H4 (cell line): Measurements from ENCODE around the gene NRXN3. TPM values are rescaled to one million over a fixed set of nuclear protein-coding genes. Genes with fewer than 3 reads are reported as not detected.

Source experiments
- DNase-seq: peaks from one replicate; pipeline ENCODE4 v3.0.0-alpha.2; 2015; ENCODE audit warnings: low spot score
- total RNA-seq: library from RNA; depleted of rRNA; stranded (reverse); fragments of >200 nt; shearing (Covaris generic); gene quantifications from 2 replicates; pipeline ENCODE4 v1.2.3, GENCODE V29; 2014

NRXN3 gene
- total RNA-seq, 1 experiment from 2014 or later, result 0.37 TPM

DNA sequence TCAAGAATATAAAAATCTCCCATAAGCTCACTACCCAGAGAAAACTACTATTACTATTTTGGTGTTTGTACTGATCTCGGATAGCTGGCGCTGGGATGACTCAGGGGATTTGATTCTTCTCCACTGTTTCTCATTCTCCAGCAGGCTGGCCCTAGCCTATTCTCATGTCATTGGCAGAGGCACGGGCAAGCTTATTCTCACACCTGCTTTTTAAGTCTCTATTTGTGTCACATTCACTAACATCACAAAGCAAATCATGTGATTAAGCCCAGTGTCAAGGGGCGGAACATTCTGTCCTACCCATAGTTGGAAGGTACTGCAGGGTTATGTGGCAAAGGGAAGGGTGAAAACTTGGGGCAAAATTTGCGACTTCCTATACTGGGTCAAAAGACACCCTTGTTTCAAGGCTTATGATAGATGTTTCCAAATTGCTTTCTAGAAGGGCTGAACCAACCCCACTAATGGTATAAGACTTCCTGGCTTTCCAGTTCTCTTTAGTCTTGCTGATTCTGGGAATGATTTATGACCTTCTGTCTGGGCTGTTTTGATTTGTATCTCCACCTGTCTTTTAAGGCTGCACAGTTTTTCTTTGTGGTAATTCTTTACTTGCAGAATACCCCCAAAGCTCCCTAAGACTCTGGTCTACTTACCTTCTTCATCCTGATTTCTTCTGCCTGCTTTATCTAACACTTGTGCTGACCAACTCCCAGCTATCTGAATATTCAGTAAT lies 406.4 kb downstream of the NRXN3 start:
- DNase-seq, result no peak

DNA sequence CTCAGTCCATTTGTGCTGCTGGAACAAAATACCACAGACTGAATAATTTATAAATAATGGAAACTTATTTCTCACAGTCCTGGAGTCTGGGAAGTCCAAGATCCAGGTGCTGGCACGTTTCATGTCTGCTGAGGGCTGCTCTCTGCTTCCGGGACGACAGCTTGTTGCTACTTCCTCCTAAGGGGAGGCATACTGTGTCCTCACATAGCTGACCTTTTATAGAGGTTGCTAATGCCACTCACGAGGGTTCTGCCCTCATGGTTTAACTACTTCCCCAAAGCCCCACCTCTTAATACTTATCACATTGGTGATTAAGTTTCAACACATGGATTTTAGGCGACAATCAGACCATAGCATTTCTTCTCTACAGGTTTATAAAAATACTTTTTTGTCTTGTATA lies 411.1 kb downstream of the NRXN3 start:
- no peak for DNase-seq

DNA sequence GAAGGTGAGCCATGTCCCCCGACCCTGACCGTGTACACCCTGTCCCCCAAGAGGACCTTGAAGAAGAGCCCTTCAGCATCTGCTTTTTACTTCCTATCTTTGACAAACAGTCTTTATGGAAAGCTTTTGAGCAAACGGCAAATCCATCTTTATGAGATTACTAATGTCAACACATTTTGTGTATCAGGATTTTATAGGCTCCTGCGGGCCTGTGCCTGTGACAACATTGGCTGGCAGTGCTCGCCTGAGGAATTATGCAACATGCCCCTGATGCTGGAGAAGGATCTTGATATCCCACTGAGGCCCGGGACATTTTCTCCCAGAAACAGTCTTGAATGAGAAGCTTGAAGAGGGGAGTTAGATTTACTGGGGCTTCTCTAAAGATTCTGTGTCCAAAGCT lies 416.5 kb downstream of the NRXN3 start:
- no peak for DNase-seq

DNA sequence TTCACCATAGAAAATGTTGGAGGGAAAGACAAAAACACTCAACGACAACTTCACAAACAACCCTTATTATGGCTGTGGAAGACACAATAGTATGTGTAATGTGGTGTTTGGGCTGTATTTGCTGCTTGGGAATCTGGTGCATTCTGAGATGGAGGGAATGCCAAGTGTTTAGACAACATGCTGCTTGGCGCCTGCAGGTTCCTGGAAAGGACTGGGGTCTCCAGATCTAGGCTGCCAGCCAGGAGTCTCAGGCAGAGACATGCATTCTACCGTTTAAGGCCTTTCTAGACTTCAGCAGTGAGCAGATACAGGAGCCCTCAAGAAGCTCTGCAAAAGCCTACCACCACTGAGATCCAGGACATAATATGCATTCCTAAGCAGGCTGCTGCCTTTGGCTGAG lies 418.7 kb downstream of the NRXN3 start:
- no peak for DNase-seq

DNA sequence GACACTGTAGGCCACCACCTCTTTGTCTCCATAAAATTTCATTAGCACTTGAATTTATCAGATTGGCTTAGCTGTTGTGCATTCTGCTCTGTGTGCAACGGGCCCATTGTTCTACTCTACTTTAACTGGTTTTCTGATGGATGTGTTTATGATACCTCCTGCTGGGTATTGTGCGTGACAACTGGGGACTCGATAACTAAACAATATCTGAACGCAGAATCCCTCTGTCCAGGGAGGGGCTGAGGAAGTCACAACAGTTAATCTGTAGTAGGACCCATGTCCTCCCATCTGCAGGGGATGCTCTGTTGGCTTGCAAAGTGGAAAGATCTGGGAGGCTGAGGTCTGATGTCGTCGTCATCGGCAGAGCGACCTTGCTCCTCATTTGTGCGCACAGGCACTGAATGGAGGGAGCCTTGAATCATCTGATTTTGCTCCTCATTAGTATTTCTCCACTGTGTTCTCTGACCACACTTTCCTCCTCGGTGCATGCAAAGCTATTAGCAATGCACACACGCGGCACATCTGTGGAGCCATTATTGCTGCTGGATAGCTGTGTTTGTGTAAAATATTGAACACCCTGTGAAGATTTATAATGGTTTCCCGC lies 422.5 kb downstream of the NRXN3 start:
- no peak for DNase-seq

DNA sequence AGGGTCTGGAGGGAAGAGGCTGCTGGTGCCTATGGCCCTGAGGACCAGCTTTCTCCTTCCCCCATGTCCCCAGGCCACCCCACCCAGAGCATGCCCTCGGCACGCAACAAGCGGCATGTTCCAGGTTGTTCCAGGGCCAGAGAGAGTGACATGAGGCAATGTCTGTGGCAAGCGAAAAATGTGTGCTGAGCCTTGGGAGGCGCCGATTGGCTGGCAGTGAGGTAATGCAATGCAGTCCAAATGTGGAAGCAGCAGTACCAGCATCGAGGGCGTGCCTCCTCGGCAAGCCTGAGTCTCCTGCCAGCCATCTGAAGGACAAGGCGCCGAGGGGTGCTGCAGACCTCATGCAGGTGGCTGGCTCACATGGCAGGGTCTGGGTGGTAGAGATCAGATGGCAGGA lies 423.8 kb downstream of the NRXN3 start:
- peak; percentile 5 for DNase-seq

DNA sequence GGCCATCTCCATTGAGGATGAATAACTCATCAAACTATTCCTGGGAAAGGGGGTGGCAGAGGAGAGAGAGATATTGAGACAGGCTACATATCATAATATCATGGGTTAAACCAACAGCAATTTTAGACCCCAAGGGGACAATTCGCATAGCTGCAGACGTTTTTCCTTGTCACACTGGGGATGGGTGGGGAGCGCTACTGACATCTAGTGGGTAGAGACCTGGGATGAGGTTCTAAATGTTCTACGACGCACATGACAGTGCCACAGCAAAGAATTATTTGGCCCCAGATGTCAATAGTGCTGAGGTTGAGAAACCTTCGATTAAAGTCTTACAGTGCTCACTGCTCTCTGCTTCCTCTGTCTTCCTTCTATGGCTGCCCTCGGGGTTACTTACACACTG lies 425.6 kb downstream of the NRXN3 start:
- DNase-seq, result peak; percentile 17

DNA sequence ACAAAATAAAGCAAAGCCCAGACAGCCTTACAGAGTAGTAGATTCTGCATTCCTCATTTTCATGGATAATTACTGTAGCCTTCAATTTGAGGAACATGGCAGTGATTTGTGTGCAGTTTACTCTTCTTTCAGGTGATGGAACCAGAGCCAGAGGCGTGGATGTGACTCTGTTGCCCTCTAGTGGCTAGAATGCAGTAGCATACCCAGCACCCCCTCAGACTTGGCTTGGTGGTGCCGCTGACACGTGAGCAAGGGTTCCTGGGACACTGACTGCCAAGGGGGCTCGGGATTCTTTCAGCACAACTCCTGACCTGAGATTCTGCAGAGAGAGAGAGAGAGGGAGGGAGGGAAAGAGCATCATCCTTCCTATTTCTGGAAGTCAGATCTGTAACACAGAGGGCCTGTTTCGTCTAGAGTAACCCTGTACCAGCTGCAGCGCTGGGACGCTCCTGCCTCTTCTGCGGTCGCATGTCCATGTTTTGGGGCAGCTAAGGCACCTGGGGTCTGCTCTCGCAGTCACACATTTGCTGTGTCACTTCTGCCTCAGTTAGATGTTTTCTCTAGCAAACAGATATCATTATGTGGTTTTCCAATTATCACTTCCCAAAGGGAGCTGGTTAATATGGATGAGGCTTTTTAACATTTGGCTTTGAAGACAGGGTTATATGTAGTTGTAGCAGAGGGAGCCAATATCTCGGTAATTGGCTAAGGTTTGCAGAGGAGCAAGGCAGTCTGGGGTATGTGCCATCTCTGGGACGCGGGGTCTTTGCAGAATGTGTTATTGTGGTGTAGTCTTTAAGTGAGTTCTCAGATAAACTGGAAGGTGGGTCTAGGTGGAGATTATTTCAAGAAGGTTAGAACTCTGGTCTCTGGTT lies 428.1 kb downstream of the NRXN3 start:
- DNase-seq, result peak; percentile 54

DNA sequence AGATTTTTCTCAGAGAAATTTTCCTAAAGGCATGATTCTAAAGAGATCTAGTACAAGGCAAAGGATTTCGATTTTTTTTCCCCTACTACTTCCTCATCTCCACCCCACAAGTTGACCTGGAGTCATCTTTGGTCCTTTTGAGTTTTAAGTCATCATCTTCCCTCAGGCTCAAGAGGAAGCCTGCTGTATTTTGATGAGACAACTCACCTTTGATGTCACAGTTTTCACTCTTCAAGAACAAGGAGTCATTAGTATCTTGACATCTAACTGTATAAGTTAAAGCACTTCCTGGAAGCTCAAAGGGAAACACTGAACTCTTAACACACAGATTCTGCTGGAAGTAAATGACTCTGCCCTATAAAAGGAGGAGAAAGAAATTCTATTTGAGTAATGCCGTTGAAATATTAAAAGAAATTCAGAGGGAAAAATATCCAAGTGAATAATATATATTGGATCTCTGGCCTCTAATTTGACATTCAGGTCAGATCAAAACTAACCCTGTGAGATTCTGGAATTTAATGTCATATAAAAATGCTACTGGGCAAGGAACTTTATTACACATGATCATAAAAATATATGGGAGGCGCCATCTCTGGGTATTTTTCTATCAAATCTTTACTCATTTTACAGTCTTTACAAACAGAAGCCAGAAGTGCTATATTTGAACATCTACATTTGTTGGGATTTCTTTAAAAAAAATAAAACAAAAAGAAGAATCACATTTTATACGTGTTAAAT lies 435.0 kb downstream of the NRXN3 start:
- no peak for DNase-seq

DNA sequence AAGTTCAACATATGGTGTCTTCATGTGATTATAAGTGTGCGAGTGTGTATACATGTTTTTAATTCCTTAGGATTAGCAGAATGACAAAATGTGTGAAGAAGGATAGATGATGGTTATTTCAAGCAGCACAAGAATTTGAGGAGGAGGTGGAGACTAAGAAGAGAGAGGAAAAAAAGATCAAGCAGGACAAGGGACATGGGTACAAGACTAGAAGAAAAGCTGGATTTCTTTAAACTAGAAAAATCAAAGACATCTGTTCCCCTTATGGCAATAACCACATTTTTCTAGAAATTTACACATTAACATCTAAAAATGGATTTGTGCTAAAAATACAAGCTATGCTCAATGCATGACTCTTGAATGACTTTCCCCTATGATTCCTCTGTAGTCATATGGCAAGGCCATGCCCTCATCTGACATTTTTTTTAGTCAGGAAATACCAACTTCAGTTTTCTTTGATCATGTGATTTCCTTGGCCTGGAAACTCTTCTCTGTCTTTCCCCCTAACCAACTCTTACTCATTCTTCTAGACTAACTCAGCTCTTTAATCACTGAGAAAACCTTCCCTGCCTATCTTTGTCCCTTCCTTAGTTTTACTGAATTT lies 435.8 kb downstream of the NRXN3 start:
- DNase-seq, result no peak

DNA sequence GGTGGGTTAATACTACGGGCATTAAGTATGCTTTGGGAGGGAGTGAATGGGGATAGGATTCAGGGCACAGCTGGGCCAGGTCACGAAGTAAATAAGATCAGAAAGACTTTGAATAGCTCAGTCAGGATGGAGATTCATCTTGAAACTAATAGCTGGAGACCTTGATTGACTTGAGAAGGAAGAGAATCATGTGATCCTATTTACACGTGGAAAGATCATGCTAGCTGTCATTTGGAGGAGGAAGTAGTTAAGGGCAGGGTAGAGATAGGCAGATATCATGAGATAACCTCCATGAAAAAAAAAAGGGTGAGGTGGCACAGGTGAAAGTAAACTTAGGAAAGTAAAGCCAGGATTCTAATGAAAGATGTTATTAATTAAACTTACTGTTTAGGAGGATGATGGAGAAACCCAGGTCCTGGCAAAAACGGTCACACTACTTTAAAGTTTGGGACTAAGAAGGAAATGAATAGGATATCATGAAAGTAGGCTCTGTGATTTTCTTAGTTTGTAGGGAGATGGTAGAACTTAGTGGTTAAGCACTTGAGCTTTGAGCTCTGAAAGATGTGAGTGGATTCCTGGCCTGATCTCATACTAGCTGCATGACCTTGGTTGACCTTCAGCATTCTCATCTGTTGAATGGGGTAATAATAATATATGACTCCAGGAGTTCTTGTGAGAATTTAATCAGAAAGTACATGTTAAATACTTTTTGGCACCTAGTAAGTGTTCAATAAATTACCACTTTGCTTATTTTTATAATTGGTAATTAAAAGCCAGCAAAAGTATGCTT lies 439.0 kb downstream of the NRXN3 start:
- DNase-seq, result no peak

DNA sequence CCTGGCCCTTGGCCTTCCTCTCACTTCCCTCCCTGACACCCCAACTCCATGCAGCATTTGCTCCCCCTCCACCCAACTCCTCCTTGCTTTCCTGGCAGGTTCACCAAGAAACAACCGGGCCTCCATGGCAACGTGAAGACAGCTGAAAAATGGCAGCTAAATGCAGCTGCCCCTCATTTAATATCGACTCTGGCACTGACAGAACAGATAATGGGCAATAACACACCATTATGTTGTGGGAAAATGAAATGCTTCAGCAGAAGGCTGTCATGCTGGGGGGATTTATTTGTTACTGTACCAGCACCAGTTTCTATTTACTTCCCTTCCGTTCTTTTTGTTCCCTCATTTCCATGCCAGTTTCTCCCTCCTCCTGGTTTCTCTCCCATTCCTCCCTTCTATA lies 440.8 kb downstream of the NRXN3 start:
- no peak for DNase-seq

DNA sequence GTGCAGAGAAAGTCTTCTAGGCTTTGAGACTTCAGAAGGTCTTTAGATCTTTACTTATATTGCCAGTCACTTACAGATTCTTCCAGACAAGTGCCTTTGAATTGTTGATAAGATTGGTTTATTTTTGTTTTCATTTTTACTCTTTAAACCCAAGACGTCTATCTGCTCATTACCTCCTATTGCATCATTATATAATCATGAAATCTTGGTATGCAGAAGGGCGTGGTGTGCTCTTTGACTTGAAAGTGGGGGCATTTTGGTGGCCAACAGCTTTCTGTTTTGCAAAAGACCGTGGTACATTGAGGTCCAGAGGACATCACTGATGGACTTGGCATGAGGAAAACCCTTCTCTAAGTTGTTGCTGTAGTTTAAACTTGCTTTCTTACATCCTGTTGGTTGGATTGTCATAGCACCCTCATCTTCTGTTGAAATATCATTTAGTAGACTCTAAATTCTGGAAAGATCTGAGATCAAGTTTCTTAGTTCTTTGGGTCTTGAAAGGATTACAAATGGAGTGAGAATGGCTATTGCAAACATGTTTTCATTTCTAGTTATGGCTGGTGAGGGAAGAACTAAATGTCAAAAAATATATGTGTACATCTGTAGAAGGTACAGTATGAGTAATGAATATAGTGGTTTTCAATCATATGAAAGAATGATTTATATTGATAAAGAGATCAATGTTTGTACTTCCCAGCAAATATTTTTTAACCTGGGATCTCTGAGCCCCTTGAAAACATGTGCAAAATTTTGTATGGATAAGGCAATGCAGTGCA lies 441.8 kb downstream of the NRXN3 start:
- DNase-seq, result no peak

DNA sequence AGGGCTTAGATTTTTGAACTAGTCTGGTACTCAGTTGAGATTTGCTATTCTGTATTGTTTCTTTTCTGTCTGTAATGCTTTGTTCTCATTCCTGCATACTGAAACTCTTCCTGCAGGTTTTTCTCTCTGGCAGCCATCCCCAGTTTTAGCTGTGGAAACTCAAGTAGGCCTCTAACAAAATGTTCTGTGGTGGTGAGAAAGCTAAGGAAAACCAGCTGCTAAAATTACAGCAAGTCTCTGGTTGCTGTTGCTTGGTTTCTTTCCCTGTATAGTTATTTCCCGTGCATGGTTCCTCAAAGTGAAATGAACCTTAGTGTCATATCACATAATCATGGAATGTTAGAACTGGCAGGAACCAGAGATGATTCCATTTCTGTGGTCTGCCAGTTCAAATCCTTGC lies 442.5 kb downstream of the NRXN3 start:
- no peak for DNase-seq

DNA sequence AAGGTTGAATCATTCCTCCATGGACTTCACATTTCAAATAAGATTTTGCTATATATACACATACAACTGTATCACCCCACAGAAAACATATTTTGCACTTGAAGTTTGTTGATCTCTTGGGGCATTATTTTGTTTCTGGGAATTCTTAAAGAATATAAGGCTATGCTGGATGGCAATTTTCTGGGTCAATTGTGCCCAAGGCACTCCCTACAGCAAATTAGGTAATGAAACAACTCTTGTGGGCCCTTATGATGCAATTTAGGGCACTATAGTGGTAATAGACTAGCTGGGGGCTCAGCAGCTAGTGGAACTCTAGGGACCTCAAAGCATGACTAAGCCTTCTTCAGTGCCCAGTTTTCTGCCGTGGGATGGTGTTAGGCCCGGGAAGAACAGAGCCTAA lies 444.4 kb downstream of the NRXN3 start:
- DNase-seq, result no peak

DNA sequence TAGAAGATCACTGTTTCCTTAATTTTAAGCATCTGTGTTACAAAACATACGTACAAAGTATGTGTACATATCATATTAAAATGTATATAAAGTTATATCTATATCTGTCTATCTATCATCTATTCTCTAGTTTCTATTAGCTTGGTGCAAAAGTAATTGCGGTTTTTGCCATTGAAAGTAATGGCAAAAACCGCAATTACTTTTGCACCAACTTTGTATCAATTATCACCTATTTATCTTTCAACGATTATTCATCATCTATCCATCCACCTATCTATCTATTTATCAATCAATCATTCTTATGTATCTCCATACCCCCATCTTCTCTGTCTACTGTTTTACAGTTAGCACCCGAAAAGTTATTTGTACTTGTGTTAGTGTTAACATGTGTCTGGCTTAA lies 447.6 kb downstream of the NRXN3 start:
- no peak for DNase-seq

DNA sequence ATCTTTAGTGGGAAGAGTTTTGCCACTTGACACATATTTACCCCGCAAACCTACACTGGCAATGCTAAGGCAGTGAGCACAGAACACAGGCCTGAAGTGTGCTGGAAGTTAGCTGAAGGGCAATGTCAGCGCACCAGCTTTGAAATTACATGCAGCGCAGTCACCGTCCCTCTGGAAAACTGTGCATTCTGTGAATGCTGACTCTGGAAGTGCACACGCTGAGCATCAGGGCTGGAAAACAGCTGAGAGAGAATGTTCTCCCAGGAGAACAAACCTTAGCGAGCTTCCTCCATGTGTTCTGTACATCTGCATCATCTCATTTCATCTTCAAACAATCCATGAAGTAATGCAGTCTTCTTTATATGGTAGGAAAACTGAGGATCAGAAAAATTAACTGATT lies 448.2 kb downstream of the NRXN3 start:
- no peak for DNase-seq

DNA sequence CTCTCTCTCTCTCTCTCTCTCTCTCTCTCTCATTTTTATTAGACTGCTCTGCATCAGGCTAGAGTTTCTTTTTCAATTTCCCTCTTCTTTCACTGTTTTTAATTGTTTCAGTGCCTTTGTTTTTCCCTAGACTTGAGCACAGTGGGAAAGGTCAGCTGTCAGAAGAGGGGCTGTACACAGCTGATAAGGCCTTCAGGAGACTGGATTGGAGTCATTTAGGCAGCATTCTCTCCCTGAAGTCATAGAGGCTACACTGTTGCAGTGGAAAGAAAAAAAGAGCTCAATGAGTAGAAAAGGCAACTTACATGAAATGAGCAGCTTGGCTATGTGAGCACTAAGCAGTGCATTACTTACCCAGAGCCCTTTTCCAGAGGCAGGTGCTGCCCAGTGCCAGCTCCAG lies 456.9 kb downstream of the NRXN3 start:
- no peak for DNase-seq

DNA sequence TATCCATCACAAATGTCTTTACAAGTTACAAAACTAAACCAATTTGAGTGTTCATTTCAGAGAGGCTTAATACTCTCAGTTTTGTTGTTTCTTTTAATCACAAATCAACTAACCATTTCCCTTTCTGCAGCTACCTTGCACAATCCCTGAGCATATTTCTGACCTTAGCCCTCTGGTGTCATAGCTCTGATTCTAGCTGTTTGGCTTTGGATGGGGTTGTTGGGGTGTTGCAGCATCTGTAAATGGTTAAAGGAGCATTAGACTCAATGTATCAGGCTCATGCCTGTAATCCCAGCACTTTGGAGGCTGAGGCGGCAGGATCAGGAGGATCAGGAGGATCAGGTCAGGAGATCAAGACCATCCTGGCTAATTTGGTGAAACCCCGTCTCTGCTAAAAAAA lies 461.4 kb downstream of the NRXN3 start:
- DNase-seq, result no peak

DNA sequence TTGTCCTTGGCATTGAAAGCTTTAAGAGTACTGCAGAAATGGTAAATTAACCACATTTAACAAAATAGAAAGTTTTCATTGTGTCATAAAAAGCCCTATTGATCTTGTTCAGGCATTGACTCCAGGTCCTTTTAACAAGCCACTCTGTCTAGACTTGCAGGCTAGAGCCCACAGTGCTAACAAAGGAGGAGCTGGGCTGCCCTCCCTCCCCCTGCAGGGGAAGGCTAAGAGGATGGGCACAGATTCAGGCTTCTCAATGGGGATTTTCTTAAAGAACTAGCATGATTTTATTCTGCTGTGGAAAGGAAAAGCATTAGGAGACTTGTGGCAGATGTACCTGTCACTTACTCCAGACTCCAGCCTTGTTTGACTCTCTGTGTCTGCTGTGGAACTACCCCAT lies 463.6 kb downstream of the NRXN3 start:
- DNase-seq, result no peak
